ENCODE measurements around the gene CLIP2.

GRCh38 chr7:74354009-74354408 is 64.8 kb downstream of the CLIP2 start:
- TF ChIP-seq, protein P1, sequence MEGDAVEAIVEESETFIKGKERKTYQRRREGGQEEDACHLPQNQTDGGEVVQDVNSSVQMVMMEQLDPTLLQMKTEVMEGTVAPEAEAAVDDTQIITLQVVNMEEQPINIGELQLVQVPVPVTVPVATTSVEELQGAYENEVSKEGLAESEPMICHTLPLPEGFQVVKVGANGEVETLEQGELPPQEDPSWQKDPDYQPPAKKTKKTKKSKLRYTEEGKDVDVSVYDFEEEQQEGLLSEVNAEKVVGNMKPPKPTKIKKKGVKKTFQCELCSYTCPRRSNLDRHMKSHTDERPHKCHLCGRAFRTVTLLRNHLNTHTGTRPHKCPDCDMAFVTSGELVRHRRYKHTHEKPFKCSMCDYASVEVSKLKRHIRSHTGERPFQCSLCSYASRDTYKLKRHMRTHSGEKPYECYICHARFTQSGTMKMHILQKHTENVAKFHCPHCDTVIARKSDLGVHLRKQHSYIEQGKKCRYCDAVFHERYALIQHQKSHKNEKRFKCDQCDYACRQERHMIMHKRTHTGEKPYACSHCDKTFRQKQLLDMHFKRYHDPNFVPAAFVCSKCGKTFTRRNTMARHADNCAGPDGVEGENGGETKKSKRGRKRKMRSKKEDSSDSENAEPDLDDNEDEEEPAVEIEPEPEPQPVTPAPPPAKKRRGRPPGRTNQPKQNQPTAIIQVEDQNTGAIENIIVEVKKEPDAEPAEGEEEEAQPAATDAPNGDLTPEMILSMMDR (IDR thresholded peaks at IDR 0.05; ENCODE audit: low read length): no peak
- no peak for TF ChIP-seq EZH2 (optimal IDR thresholded peaks at IDR 0.05; ENCODE audit: low read depth, low read length)
- TF ChIP-seq EZH2phosphoT487 (IDR thresholded peaks at IDR 0.05; ENCODE audit: low read length): no peak

Measured in MM.1S (cell line).